Right renal cortex interstitium (tissue), 3 donors: ENCODE data around the gene DNAJC18. TPM values are rescaled to one million over a fixed set of nuclear protein-coding genes. Genes with fewer than 3 reads are reported as not detected.
"Not testable (repeated sequence)": the region's sequence is repeated elsewhere in the genome, so short reads cannot be mapped to it uniquely, and the experiment has no call there.

Experiments used
- DNase-seq, 3 donors: peaks; one replicate each; pipeline ENCODE4 v3.0.0-alpha.2; 2013; ENCODE audit warnings: low read depth in 3 of 3, low spot score in 2 of 3
- polyA plus RNA-seq, 3 donors: library from polyadenylated mRNA; unstranded; fragments of 120-200 nt; gene quantifications; one replicate each; pipeline ENCODE4 v1.2.1, GENCODE V29; 2013; ENCODE audit not compliant: insufficient read length in 3 of 3

DNAJC18 gene
- polyA plus RNA-seq: 10 to 100 TPM; 27.5 to 33.4 (median 32.5) TPM

DNA sequence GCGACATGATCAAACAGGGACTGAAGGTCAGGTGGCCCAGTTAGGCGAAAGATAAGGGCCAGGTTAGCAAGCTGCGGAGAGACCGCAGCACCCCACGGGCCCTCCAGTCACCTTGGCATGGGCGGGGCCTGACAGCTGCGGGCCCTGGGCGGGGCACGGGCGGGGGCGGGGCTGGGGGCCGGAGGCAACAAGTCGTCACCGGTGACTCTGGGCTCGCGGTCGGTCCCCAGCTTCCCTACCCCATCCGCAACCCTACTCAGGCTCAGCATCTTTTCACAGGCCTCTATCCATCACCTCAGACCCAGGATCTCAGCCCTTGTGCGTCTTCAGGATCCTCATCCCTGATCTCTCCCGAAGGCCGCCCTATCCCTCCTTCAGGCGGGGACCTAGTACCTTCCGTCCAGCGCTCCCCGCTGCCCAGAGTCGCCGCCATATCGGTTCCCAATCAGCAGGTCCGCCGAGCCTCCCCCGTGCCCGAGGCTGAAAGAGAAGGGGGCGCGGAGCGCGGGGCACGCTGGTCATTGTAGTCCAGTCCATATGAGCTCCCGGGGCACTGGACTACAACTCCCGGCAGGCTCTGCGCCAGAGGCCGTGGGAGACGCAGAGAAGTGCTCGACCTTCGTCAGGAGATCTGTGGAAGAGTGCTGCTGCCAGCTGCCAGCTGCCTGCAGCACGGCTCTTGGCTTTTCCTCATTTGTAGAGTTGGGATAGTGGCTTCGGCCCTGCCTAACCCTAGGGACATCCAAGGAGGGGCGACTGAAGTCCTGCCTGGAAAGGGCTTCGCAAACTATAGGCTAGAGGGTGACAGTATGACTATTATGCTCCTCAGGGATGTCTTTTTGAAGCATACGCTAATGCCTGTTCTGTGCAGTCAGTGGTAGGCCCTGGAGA lies at the start of gene DNAJC18:
Gene DNAJC18, minus strand, starts transcription at position 513 of the 891 bp plus-strand sequence. Its CDS starts 80 bp downstream, at position 433.
- DNase-seq: peak; percentile 86 to 90 (median 87)

DNA sequence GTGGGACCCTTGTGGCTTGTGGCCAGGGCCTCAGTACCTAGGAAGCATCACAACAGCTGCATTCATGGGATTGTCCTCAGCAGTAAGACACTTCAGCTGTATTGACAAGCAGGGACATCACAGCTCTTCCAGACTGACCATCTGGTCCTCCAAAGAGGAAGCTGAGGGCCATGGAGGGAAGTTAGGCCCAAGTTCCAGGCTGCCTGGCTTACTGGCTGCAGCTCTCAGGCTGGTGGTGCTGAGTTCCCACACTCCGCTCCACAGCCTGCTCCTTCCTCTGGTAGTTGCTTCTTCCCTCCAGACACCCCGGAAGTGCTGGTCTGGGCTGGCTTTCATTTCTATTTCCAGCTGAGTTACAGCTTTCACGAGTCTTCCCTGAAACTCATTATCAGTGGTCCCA lies 48.9 kb upstream of the DNAJC18 start:
- no peak for DNase-seq

DNA sequence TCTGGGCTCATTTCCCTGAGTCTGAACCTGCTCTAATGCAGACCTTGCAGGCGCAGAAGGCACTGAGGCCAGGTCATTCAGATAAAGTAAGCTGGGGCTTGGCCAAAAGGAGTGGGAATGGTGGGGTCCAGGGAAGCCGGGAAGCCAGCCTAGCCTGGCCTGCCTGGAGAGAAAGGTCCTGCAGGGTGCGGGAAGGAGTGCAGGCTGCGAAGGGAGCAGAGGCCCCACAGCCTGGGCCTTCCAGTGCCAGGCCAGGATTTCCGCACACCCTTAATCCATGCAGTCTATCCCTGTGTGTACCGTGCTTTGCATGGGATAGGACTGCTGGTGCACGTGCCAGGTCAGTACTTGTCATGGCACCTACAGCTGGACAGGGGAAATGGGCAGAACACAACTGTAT lies 46.9 kb upstream of the DNAJC18 start:
- DNase-seq: no peak

DNA sequence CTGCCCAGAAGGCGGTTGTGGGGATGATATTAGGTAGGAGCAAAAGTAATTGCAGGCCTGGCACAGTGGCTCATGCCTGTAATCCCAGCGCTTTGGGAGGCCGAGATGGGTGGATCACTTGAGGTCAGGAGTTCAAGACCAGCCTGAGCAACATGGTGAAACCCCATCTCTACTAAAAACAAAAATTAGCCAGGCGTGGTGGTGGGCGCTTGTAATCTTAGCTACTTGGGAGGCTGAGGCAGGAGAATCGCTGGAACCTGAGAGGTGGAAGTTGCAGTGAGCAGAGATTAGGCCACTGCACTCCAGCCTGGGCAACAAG lies 43.5 kb upstream of the DNAJC18 start:
- not testable (repeated sequence) for DNase-seq

DNA sequence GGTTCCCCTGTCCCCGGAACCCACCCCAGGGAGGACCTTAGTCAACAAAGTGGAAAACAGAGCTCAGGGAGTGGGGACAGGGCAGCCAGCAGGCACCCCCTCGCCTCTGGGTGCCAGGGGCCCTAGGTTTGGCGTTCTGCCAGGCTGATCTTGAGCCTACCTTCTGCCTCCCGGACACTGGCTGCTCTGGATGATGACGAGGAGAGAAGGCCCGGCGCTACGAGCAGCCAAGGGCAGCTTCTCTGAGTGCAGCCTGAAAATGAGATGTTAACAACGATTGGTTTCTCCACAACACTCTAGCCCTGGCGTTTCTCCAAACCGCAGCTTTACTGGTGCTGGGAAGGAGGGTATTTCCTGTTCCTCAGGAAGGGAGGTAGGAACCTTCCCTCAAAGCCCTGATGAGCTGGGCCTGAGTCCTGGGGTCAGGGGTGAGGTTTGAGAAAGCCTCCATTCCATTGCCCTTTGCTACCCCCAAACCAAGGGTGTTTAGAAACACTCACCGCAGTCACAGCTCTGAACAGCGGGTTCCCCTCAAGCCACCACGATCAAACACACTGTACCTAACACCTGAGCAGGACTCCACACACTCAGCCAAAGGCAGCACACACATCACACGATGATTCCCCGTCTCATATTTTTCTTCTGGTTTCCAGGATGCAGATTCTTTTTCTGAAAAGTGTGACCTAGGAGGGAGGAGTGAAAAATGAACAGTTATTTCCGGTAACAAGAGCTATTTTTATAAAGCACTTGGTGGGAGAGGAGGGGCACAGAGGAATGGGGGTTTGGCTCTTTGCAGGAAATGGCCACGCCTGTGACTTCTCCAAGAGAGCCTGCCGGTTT lies 42.9 kb upstream of the DNAJC18 start, which contains the start of gene STING1:
Gene STING1, minus strand, starts transcription at position 709 of the 840 bp plus-strand sequence. CDS start 1,054 bp downstream, outside the sequence.
- DNase-seq: peak; percentile 57 to 59 (median 57)

DNA sequence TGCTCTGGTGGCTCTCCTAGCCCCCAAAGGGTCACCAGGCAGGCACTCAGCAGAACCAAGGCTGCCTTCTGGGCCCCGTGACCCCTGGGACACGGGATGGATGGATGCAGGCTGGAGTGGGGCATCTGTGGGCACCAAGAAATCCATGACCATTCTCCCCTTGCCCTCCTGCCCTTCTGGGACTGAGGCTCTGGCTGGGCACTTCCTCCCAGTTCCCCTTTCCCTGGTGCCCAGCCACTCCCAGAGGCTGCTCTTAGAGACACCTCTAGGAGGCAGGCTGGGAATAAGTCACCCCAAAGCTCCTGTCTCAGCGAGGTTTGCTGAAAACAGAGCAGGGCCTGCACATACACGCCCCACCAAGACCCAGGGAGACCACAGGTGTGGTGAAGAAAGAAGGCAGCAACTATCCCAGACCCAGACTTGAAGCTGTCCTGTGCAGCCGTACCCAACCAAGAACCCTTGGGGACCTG lies 42.3 kb upstream of the DNAJC18 start:
- DNase-seq: no peak

DNA sequence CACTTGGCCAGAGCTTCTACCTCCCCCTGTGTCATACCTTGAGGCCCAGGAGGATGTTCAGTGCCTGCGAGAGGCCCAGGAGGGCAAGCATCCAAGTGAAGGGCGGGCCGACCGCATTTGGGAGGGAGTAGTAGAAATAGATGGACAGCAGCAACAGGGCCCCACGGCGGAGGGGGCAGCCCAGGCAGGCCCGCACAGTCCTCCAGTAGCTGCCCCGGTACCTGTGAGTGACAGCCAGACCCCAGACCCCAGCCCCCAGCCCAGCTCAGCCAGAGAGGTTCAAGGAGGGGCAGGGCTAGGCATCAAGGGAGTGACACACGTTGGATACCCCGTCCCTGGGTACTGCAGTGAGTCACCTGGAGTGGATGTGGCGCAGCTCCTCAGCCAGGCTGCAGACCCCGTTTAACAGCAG lies 41.8 kb upstream of the DNAJC18 start:
- no peak for DNase-seq

DNA sequence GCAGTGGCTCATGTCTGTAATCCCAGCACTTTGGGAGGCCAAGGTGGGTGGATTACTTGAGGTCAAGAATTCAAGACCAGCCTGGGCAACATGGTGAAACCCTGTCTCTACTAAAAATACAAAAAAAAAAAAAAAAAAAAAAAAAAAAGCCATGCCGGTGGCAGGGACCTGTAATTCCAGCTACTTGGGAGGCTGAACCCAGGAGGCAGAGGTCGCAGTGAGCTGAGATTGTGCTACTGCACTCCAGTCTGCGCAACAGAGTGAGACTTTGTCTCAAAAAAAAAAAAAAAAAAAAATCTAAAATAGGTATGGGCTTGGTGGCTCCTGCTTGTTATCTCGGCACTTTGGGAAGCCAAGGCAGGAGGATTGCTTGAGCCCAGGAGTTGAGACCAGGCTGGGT lies 40.4 kb upstream of the DNAJC18 start:
- DNase-seq: not testable (repeated sequence)

DNA sequence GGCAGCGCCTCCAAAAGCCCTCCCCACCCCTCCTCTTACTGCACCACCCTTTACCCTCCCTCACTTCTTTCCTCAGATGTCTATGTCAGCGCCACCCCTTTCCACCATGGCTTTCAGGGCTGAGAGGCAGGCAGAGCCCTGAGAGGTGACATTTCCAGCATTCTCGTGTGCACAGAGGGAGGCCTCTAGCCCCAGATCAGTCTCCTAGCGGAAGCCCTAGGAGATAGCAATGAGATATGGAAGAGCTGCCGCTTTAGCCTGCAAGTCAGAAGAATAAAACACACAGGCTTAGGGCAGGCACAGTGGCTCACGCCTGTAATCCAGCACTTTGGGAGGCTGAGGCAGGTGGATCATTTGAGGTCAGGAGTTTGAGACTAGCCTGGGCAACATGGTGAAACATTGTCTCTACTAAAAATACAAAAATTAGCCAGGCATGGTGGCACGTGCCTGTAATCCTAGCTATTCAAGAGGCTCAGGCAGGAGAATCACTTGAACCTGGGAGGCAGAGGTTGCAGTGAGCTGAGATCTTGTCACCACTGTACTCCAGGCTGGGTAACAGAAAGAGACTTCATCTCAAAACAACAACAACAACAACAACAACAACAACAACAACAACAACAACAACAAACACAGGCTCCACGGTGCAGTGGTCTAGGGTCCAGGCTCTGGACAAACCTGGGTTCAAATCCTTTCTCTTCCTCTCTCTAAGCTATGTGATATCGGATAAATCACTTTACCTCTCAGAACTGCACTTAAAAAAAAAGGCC lies 39.5 kb upstream of the DNAJC18 start:
- not testable (repeated sequence) for DNase-seq

DNA sequence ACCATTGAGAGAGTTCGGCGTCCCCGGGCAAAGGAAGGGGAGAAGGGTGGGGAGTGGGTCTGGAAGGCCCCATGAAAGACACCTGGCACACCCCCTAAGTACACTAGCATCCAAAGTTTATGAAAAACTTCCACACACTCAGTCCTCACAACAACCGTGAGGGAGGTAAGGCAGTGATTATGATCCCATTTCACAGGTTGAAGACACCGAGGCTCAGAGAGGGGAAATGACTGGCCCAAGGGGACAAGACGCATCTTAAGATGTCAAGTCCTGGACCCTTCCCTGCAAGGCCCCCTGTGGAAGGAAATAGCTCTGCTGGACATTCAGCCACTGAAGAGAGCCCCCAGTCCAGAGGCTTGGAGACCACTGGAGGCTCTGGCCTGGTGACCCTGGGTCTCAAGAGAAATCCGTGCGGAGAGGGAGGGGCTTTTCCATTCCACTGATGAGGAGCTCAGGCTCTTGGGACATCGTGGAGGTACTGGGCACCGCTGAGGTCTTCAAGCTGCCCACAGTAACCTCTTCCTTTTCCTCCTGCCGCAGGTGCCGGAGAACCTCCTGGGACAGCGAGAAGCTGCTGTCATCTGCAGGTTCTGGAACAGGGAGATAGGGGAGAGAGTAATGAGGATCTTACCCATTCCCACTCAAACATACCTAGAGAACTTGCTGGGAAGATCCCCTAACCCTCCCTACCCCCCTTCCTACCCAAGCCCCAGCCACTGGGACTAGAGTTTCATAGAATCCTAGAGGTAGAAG lies 36.7 kb upstream of the DNAJC18 start:
- no peak for DNase-seq

DNA sequence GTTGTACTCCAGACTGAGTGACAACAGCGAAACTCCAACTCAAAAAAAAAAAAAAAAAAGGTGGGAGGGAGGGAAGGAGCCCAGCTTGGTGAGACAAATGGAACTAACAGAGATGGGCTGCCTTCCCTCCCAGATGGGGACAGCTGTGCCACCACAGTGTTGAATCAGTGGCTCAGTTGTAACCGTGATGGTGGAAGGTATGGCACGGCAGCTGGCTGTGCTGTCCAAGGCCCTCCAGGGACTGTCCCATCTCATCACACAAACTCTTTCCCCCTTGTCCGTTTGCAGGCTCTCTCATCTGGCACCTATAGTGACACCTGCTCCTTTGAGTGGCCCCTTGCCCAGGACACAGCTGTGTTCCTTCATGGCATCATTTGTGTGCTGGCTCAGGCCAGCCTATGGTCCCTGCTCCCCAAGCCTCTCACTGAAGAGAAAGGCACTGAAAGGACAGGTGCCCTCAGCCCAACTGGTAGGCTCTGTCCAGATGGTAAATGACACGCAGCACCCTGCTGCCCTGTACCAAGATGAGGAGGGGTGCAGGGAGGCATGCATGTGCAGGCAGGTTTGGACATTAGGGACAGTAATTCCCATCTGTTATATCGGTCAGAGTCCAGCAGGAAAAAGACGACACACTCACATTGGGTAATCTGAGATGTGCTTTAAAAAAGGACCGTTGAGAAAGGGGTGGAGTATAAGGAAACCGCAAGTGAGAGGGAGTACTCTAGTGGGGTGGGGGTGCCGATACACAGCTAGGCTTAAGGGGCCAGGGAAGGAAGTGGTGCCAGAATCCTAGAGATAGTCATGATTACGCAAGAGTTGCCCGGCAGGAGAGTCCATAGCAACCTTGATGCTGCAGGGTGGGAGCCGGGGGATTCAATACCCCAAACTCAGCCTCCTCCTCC lies 35.8 kb upstream of the DNAJC18 start:
- DNase-seq: no peak

DNA sequence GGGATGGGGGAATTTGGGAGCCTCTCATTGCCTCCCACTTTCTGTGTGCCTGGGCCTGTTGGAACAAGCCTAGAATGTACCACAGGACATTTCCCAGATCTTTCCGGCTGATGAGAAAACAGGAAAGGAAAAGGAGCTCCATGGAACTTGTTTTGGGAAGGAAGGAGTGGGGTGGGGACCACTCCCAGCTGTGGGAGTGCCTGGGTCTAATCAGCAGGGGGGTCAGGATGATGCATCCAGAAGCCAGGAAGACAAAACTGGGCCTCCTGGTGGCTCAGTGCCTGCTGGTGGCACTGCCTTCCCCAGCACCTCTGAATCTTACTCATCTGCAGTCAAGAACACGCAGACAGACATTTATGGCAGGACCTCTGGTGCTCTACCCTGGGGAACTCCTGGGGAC lies 34.2 kb upstream of the DNAJC18 start:
- no peak for DNase-seq

DNA sequence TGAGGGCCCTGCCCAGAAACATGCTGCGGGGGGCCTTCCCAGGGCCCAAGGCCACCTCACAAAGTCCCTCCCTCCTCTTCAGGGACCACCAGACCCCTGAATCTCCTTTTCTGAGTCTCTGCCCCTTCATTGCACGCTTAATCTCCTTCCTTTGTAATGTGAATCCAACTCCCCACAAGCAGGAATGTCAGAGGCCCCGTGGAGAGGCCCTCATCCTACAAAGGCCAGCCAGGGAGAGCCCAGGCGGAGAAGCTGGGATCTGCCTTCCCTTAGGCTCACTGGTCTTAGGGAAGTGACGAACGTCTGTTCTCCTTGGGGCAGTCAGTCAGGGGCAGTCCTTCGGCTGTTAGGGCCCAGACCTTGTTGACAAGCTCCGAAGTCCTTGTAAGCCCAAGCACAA lies 33.8 kb upstream of the DNAJC18 start:
- DNase-seq: no peak

DNA sequence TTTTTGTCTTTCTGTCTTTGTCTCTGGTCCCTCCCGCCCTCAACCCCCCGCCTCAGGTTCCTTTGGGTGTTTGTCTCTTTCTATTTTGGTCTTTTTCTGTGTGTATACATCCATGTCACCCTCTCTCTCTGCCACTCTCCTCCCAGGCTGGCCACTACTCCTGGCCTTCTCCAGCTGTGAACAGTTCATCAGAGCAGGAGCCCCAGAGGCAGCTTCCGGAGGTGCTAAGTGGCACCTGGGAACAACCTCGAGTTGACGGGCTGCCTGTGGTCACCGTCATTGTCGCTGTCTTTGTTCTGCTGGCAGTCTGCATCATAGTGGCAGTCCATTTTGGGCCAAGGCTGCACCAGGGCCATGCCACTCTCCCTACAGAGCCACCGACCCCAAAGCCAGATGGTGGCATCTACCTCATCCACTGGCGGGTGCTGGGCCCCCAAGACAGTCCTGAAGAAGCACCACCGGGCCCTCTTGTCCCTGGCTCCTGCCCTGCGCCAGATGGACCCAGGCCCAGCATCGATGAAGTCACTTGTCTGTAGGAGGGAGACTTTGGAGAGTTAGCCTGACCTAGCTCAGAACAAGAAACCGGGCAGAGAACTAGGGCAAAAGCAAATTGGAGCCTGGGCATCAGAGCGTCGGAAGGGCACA lies 33.2 kb upstream of the DNAJC18 start:
- DNase-seq: no peak

DNA sequence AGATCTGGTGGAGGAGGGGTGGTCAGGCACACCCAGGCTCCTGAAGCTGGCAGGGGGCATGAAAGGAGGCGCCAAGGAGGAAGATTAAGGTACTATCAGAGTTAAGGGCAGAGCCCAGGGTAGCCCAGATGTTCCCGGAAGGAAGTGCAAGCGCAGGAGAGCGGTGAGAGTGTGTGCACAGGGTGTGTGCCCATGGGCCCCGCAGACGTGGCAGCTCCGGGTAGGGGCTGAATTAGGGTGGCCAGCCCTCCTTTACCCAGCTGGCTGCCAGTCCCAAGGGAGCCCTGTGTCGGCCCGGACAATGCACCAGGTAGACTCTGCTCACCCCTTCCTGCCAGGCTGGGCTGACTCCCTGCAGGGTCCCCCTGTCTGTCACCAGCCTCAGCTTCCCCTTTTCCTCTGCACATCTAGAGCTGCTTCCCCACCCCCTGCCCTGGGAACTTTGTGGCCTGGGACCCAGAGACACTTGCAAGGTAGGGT lies 31.5 kb upstream of the DNAJC18 start, which contains the start of gene SMIM33:
Gene SMIM33, plus strand, starts transcription at position 184 of the 480 bp plus-strand sequence. Its CDS starts 118 bp downstream, at position 302.
- no peak for DNase-seq

DNA sequence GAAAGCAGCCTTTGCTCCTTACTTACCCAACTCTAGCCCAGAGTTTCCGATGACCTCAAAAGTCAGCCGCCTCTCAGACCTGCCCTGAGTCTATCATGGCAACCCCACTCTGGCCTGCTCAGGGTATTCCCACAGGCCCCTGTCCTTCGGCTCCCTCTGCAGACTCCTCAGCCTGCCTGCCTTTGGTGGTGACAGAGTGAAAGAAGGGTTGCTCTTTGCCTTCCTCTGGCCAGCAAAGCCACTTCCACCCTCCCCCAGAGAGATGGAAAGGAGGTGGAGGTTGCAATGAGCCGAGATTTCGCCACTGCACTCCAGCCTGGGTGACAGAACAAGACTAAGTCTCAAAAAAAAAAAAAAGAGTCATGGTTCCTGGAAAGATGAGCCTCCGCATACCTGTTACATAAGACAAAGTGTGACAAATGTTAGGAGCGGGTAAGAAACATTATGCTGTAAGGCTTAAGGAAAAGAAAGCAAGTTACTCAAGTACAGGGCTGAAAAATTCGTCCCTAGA lies 29.2 kb upstream of the DNAJC18 start:
- DNase-seq: no peak

DNA sequence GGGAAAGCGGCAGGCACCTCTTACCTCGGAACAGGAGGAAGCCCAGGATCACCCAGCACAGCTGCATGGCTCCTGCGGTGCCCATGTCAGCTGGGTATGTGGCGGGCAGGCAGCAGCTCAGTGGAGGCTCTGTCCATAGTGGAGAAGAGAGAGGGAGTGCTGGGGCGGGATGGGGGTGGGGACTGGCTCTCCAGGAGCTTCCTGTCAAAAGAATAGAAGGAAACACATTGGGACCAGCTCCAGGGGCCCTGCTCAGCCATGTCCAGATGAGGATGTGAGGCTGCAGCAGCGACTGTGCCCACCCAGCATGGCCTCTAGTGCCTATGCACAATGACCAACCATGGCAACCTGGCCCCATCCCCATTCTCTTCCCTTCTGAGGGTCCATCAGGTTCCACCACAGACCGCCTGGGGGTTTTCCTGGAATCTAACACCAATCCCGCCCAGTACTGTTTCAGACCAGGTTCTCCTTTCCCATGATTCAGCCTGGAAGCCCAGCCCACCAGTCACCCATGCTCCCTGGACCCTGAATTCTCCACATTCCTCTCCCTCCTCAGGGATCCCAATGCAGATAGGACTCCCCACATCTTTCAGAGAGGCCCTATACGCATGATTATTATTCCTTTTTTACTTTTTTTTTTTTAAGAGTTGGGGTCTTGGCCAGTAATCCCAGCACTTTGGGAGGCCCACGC lies 23.4 kb upstream of the DNAJC18 start, which contains the start of gene ECSCR:
Gene ECSCR, minus strand, starts transcription at position 158 of the 691 bp plus-strand sequence. Its CDS starts 73 bp downstream, at position 85.
- DNase-seq: no peak
